H9 (cell line): Measurements from ENCODE around the gene ATRN. TPM values are rescaled to one million over a fixed set of nuclear protein-coding genes. Genes with fewer than 3 reads are reported as not detected.

ENCODE experiments used
- DNase-seq: peaks from one replicate; pipeline ENCODE4 v3.0.0-alpha.2; 2017
- H2AFZ ChIP-seq: one replicate; pipeline ENCODE4 v1.6.1; 2013; ENCODE audit warnings: mild to moderate bottlenecking, low read length, control low read depth, moderate library complexity
- H2AK5ac ChIP-seq: 2 replicates; pipeline ENCODE4 v1.6.1; 2013; ENCODE audit warnings: low read length, control low read depth, mixed read lengths; ENCODE audit not compliant: insufficient read length
- H2BK120ac ChIP-seq: one replicate; pipeline ENCODE4 v1.6.1; 2013; ENCODE audit warnings: low read depth, mild to moderate bottlenecking, low read length, control low read depth, inconsistent platforms; ENCODE audit not compliant: poor library complexity, severe bottlenecking
- H2BK12ac ChIP-seq: 2 replicates; pipeline ENCODE4 v1.6.1; 2013; ENCODE audit warnings: low read length, control low read depth, mixed read lengths, low read depth; ENCODE audit not compliant: insufficient read length
- H2BK15ac ChIP-seq: 2 replicates; pipeline ENCODE4 v1.6.1; 2013; ENCODE audit warnings: low read depth, low read length, control low read depth
- H2BK20ac ChIP-seq: one replicate; pipeline ENCODE4 v1.6.1; 2013; ENCODE audit warnings: low read depth, mild to moderate bottlenecking, low read length, control low read depth, inconsistent platforms; ENCODE audit not compliant: poor library complexity, severe bottlenecking
- H2BK5ac ChIP-seq: 2 replicates; pipeline ENCODE4 v1.6.1; 2013; ENCODE audit warnings: low read length, control low read depth, mixed read lengths; ENCODE audit not compliant: insufficient read length
- H3K14ac ChIP-seq: 2 replicates; pipeline ENCODE4 v1.6.1; 2013; ENCODE audit warnings: low read length, control low read depth; ENCODE audit not compliant: insufficient read depth
- H3K18ac ChIP-seq: 2 replicates; pipeline ENCODE4 v1.6.1; 2013; ENCODE audit warnings: low read depth, mild to moderate bottlenecking, mixed read lengths, low read length, control low read depth; ENCODE audit not compliant: insufficient read length
- H3K23ac ChIP-seq: 2 replicates; pipeline ENCODE4 v1.6.1; 2013; ENCODE audit warnings: low read length, control low read depth, mixed read lengths, low read depth; ENCODE audit not compliant: insufficient read length
- H3K23me2 ChIP-seq: 2 replicates; pipeline ENCODE4 v1.6.1; 2013; ENCODE audit warnings: low read depth, mild to moderate bottlenecking, mixed read lengths, low read length, control low read depth; ENCODE audit not compliant: insufficient read length, poor library complexity, severe bottlenecking
- H3K27ac ChIP-seq: 2 replicates; pipeline ENCODE4 v1.5.1; 2013; ENCODE audit warnings: low read length, control low read depth, mixed read lengths, low read depth; ENCODE audit not compliant: insufficient read length
- H3K27me3 ChIP-seq: 2 replicates; pipeline ENCODE4 v1.6.1; 2013; ENCODE audit warnings: low read length, control low read depth, inconsistent platforms; ENCODE audit not compliant: insufficient read depth
- H3K4ac ChIP-seq: 2 replicates; pipeline ENCODE4 v1.6.1; 2013; ENCODE audit warnings: low read depth, mild to moderate bottlenecking, control low read depth, inconsistent platforms, low read length, moderate library complexity
- H3K4me1 ChIP-seq: 2 replicates; pipeline ENCODE4 v1.6.1; 2013; ENCODE audit warnings: low read length, control low read depth, inconsistent platforms; ENCODE audit not compliant: insufficient read depth
- H3K4me2 ChIP-seq: 2 replicates; pipeline ENCODE4 v1.6.1; 2013; ENCODE audit warnings: low read length, control low read depth, mixed read lengths; ENCODE audit not compliant: insufficient read length, insufficient read depth
- H3K56ac ChIP-seq: 2 replicates; pipeline ENCODE4 v1.6.1; 2013; ENCODE audit warnings: low read depth, mild to moderate bottlenecking, mixed read lengths, low read length, control low read depth; ENCODE audit not compliant: insufficient read length
- H3K79me1 ChIP-seq: 2 replicates; pipeline ENCODE4 v1.6.1; 2013; ENCODE audit warnings: low read depth, mild to moderate bottlenecking, moderate library complexity, low read length, control low read depth, inconsistent platforms; ENCODE audit not compliant: insufficient read depth, poor library complexity, severe bottlenecking
- H3K79me2 ChIP-seq: 2 replicates; pipeline ENCODE4 v1.6.1; 2013; ENCODE audit warnings: low read length, control low read depth, inconsistent platforms; ENCODE audit not compliant: insufficient read depth
- H3K9ac ChIP-seq: 2 replicates; pipeline ENCODE4 v1.6.1; 2013; ENCODE audit warnings: low read length, control low read depth, mixed read lengths; ENCODE audit not compliant: insufficient read length; ENCODE audit errors: extremely low read depth
- H3K9me3 ChIP-seq: one replicate; pipeline ENCODE4 v1.6.1; 2013; ENCODE audit warnings: low read depth, low read length, inconsistent platforms; ENCODE audit not compliant: control insufficient read depth
- H3T11ph ChIP-seq: one replicate; pipeline ENCODE4 v1.6.1; 2013; ENCODE audit warnings: mild to moderate bottlenecking, low read length, control low read depth, inconsistent platforms
- H4K20me1 ChIP-seq: one replicate; pipeline ENCODE4 v1.6.1; 2013; ENCODE audit not compliant: control insufficient read depth, insufficient read length, insufficient read depth
- H4K5ac ChIP-seq: 2 replicates; pipeline ENCODE4 v1.6.1; 2013; ENCODE audit warnings: low read depth, mild to moderate bottlenecking, mixed read lengths, low read length, control low read depth; ENCODE audit not compliant: insufficient read length
- H4K8ac ChIP-seq: replicated peaks from 2 replicates; pipeline ENCODE4 v1.6.1; 2013; ENCODE audit warnings: low read length, control low read depth, mixed read lengths, low read depth; ENCODE audit not compliant: insufficient read length
- H4K91ac ChIP-seq: 2 replicates; pipeline ENCODE4 v1.6.1; 2013; ENCODE audit warnings: low read depth, mild to moderate bottlenecking, moderate library complexity, mixed read lengths, low read length, control low read depth; ENCODE audit not compliant: insufficient read length
- H3K27ac Mint-ChIP-seq, 3 experiments: 2 replicates in 2 of 3; 3 replicates in 1 of 3; pipeline ENCODE4 v1.8.0; 2020 to 2021; ENCODE audit warnings: mixed read lengths in 3 of 3, mild to moderate bottlenecking in 1 of 3, moderate library complexity in 1 of 3
- H3K27me3 Mint-ChIP-seq: 2 replicates; pipeline ENCODE4 v1.8.0; 2021; ENCODE audit warnings: low read depth, mild to moderate bottlenecking, moderate library complexity, mixed read lengths
- H3K36me3 Mint-ChIP-seq, 3 experiments: 2 replicates in 2 of 3; 3 replicates in 1 of 3; pipeline ENCODE4 v1.8.0; 2020 to 2021; ENCODE audit warnings: low read depth in 3 of 3, mixed read lengths in 3 of 3; ENCODE audit not compliant: insufficient read depth in 1 of 3
- H3K4me1 Mint-ChIP-seq, 2 experiments: 2 replicates each; pipeline ENCODE4 v1.8.0; 2020; ENCODE audit warnings: mixed read lengths in 2 of 2
- H3K4me3 Mint-ChIP-seq, 2 experiments: 2 replicates in 1 of 2; 3 replicates in 1 of 2; pipeline ENCODE4 v1.8.0; 2020 to 2021; ENCODE audit warnings: mild to moderate bottlenecking in 2 of 2, mixed read lengths in 2 of 2, moderate library complexity in 1 of 2
- H3K9me3 Mint-ChIP-seq, 2 experiments: 2 replicates in 1 of 2; 3 replicates in 1 of 2; pipeline ENCODE4 v1.8.0; 2020; ENCODE audit warnings: mild to moderate bottlenecking in 2 of 2, mixed read lengths in 2 of 2, moderate library complexity in 1 of 2
- CTCF ChIP-seq: fragments of 200-600 bp; sonication (generic); conservative IDR thresholded peaks from 3 replicates; pipeline ENCODE4 v1.8.0; 2021; ENCODE audit warnings: antibody characterized with exemption, mild to moderate bottlenecking
- WGBS: extraction: QIAGEN DNeasy Blood & Tissue Kit; methylation state at CpG from one replicate; pipeline ENCODE4 v1.1.7; 2013; ENCODE audit warnings: missing lambda C conversion rate, low lambda C conversion rate, mixed read lengths; ENCODE audit not compliant: insufficient read length; ENCODE audit errors: extremely low coverage; 5-methylcytosine and 5-hydroxymethylcytosine counted together
- total RNA-seq: library from RNA; stranded (reverse); gene quantifications from 2 replicates; pipeline ENCODE4 v1.2.1, GENCODE V29; 2021

The ATRN gene
- total RNA-seq, 1 experiment from 2014 or later: 23.1 TPM

GRCh38 chr20:3679749-3680700 is 209.2 kb downstream of the ATRN start:
- Histone ChIP-seq H3K27me3 (no peaks in the 10 kb centered on the region; the same call in 1 of the 2 replicates), H2BK15ac (no peak overlapping the region), H3K4ac (no peak overlapping the region), H3T11ph (no peak overlapping the region), H2AK5ac (no peak overlapping the region), H3K23ac (no peak overlapping the region), H3K4me2 (no peak overlapping the region), H3K4me1 (peaks cover 2% of the 10 kb centered on the region; the same call in 1 of the 2 replicates), H3K9me3 (no peaks in the 10 kb centered on the region), H4K8ac (no peak overlapping the region), H3K27ac (no peak overlapping the region), H2AFZ (no peak overlapping the region), H3K56ac (no peak overlapping the region), H2BK120ac (no peak overlapping the region), H2BK20ac (no peak overlapping the region), H3K9ac (no peak overlapping the region), H2BK12ac (no peak overlapping the region), H2BK5ac (no peak overlapping the region), H3K23me2 (peaks cover 13% of the 10 kb centered on the region), H4K91ac (no peak overlapping the region), H3K79me2 (no peaks in the 10 kb centered on the region), H3K18ac (no peak overlapping the region), H4K20me1 (no peaks in the 10 kb centered on the region), H3K14ac (no peak overlapping the region), H4K5ac (no peak overlapping the region), H3K79me1 (no peaks in the 10 kb centered on the region)
- Mint-ChIP-seq H3K27me3 (peaks cover 48% of the 10 kb centered on the region), H3K36me3 (no peaks in the 10 kb centered on the region), H3K4me3 (peak overlapping the region in 1 of 2 experiments; percentile 58; a peak in 2 of 5 replicates), H3K27ac (peak overlapping the region in 1 of 3 experiments; percentile 19; a peak in 1 of 7 replicates), H3K4me1 (peaks cover 22 to 36% of the 10 kb centered on the region in 2 experiments), H3K9me3 (no peaks in the 10 kb centered on the region; a peak in 1 of 5 replicates)
- no peak for TF ChIP-seq CTCF
- DNase-seq: no peak
- WGBS: no CpG with 5 or more reads among the region's 18 CpGs
